ENCODE results near the gene FILIP1L.

FILIP1L gene

GRCh38 chr3:99789011-99789721 lies 325.1 kb downstream of the FILIP1L start:
- TF ChIP-seq CTCF (conservative IDR thresholded peaks at IDR 0.05; ENCODE audit: low read depth, low read length), result peak; percentile 80
- no peaks in the 10 kb centered on the region for H3K79me2 ChIP-seq (ENCODE audit: insufficient read depth, low read depth)
- no peak overlapping the region for H3K4me3 ChIP-seq (IDR thresholded peaks at IDR 0.05; ENCODE audit: insufficient read depth, low read depth, low read length)
- no peak overlapping the region for H2AFZ ChIP-seq (ENCODE audit: low read depth)
- no peaks in the 10 kb centered on the region for H3K27me3 ChIP-seq (ENCODE audit: insufficient read depth, low read depth)
- H4K20me1 ChIP-seq (ENCODE audit: insufficient read depth), result no peaks in the 10 kb centered on the region
- no peak overlapping the region for H3K4me2 ChIP-seq
- no peak overlapping the region for H3K9ac ChIP-seq
- H3K4me1 ChIP-seq (ENCODE audit: low read depth, poor library complexity, severe bottlenecking), result no peaks in the 10 kb centered on the region
- H3K36me3 ChIP-seq (ENCODE audit: insufficient read depth), result no peaks in the 10 kb centered on the region
- H3K27ac ChIP-seq, result no peak overlapping the region
